ENCODE results near the gene NIPAL4.

Gene NIPAL4

GRCh38 chr5:157485340-157485739 lies 25.3 kb downstream of the NIPAL4 start:
- no peak for DNase-seq (ENCODE audit: low read depth in 2 of 2, low spot score in 1 of 2)

GRCh38 chr5:157485811-157486210 lies 25.8 kb downstream of the NIPAL4 start:
- DNase-seq (ENCODE audit: low read depth in 2 of 2, low spot score in 1 of 2) = no peak

- DNase-seq (ENCODE audit: low read depth in 2 of 2, low spot score in 1 of 2) = no peak
Measured at GRCh38 chr5:157486221-157486681, 26.2 kb downstream of the NIPAL4 start.

- no peak for DNase-seq (ENCODE audit: low read depth in 2 of 2, low spot score in 1 of 2)
Measured at GRCh38 chr5:157486861-157487260, 26.8 kb downstream of the NIPAL4 start.

GRCh38 chr5:157487358-157487757 lies 27.3 kb downstream of the NIPAL4 start:
- DNase-seq (ENCODE audit: low read depth in 2 of 2, low spot score in 1 of 2) = no peak

- DNase-seq (ENCODE audit: low read depth in 2 of 2, low spot score in 1 of 2) = no peak
Measured at GRCh38 chr5:157491471-157491995, 31.5 kb downstream of the NIPAL4 start.

GRCh38 chr5:157492886-157493285 lies 32.9 kb downstream of the NIPAL4 start:
- DNase-seq (ENCODE audit: low read depth in 2 of 2, low spot score in 1 of 2) = no peak

- DNase-seq (ENCODE audit: low read depth in 2 of 2, low spot score in 1 of 2) = no peak
Measured at GRCh38 chr5:157494178-157494832, 34.3 kb downstream of the NIPAL4 start.

- DNase-seq (ENCODE audit: low read depth in 2 of 2, low spot score in 1 of 2) = no peak
Measured at GRCh38 chr5:157496864-157497263, 36.9 kb downstream of the NIPAL4 start.

- no peak for DNase-seq (ENCODE audit: low read depth in 2 of 2, low spot score in 1 of 2)
Measured at GRCh38 chr5:157497875-157498611, 38.0 kb downstream of the NIPAL4 start.

- no peak for DNase-seq (ENCODE audit: low read depth in 2 of 2, low spot score in 1 of 2)
Measured at GRCh38 chr5:157502143-157502647, 42.2 kb downstream of the NIPAL4 start.

GRCh38 chr5:157504053-157504452 lies 44.0 kb downstream of the NIPAL4 start:
- DNase-seq (ENCODE audit: low read depth in 2 of 2, low spot score in 1 of 2) = no peak

- DNase-seq (ENCODE audit: low read depth in 2 of 2, low spot score in 1 of 2) = no peak
Measured at GRCh38 chr5:157505496-157505895, 45.5 kb downstream of the NIPAL4 start.

- DNase-seq (ENCODE audit: low read depth in 2 of 2, low spot score in 1 of 2) = no peak
Measured at GRCh38 chr5:157506066-157506590, 46.1 kb downstream of the NIPAL4 start.

- DNase-seq (ENCODE audit: low read depth in 2 of 2, low spot score in 1 of 2) = no peak
Measured at GRCh38 chr5:157506981-157507780, 47.2 kb downstream of the NIPAL4 start.

GRCh38 chr5:157509093-157509492 lies 49.1 kb downstream of the NIPAL4 start:
- no peak for DNase-seq (ENCODE audit: low read depth in 2 of 2, low spot score in 1 of 2)

GRCh38 chr5:157509587-157509986 lies 49.6 kb downstream of the NIPAL4 start:
- DNase-seq (ENCODE audit: low read depth in 2 of 2, low spot score in 1 of 2) = no peak

GRCh38 chr5:157510682-157511081 lies 50.7 kb downstream of the NIPAL4 start:
- no peak for DNase-seq (ENCODE audit: low read depth in 2 of 2, low spot score in 1 of 2)

- DNase-seq (ENCODE audit: low read depth in 2 of 2, low spot score in 1 of 2) = no peak
Measured at GRCh38 chr5:157511651-157512644, 51.9 kb downstream of the NIPAL4 start.

- DNase-seq (ENCODE audit: low read depth in 2 of 2, low spot score in 1 of 2) = no peak
Measured at GRCh38 chr5:157513182-157513581, 53.2 kb downstream of the NIPAL4 start.
